Measurements from ENCODE around the gene MED15. TPM values are rescaled to one million over a fixed set of nuclear protein-coding genes. Genes with fewer than 3 reads are reported as not detected.

Gene MED15
- total and polyA plus RNA-seq, 2 of the 8 experiments (the other 6 are each of a cell fraction or from before 2014, with no cell fraction given) = 28.3 to 57.1 TPM

DNA sequence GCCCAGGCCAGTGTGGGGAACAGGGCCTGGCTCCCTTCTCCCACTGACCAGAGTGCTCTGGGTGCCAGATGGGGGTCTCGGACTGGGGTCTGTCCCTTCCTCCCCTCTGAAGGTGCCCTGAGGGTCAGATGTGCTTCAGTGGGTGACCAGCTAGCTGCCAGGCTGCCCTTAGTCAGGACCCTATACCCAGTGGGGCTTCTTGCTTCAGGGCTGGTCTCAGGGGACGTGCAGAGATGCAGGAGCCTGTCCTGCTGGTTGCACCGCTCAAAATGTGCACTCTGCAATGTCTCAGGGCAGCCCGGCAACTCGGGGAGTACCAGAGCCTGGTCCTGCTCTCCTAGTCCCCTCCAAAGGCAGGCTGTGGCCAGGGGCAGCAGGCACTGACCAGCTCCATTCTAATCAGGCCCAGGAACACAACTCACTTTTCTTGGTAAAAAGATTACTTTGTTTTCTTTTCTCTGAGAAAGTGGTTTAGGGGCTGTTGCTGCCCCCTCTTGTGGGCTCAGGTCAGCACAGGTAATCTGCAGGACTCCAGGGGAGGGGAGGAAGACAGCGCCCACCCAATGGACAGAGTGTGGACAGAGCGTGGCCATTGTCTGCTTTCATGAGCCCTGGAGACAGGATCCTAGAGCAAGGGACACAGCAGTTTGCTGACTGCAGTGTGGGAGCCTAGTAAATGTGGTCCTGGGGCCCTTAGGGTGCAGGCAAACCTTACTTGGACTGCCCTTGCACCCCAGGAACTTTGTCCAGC lies 80.9 kb downstream of the MED15 start (continued):
- TF ChIP-seq NANOG (IDR thresholded peaks at IDR 0.05; ENCODE audit: insufficient read depth, low read depth, low read length, poor library complexity, severe bottlenecking) = no peak
- TF ChIP-seq CHD2 (IDR thresholded peaks at IDR 0.05; ENCODE audit: low read length) = no peak
- peak in 1 of 2 experiments; percentile 19; a peak in 1 of 4 replicates for TF ChIP-seq RAD21 (IDR thresholded peaks at IDR 0.05 in 1 of 2, conservative IDR thresholded peaks at IDR 0.05 in 1 of 2; ENCODE audit: low read depth in 2 of 2, low read length in 2 of 2)
- TF ChIP-seq PHF8 (conservative IDR thresholded peaks at IDR 0.05; ENCODE audit: low read depth, low read length) = no peak
- no peak for TF ChIP-seq SAP30 (IDR thresholded peaks at IDR 0.05; ENCODE audit: insufficient read depth, insufficient replicate concordance, low read length)
- no peak for TF ChIP-seq BCL11A (IDR thresholded peaks at IDR 0.05; ENCODE audit: low read depth in 2 of 2, low read length in 2 of 2)
- no peak for TF ChIP-seq HDAC2 (IDR thresholded peaks at IDR 0.05; ENCODE audit: borderline replicate concordance in 1 of 2, low read depth in 2 of 2, low read length in 2 of 2)
- no peak for TF ChIP-seq TEAD4 (IDR thresholded peaks at IDR 0.05; ENCODE audit: low read depth, low read length)
- no peak for TF ChIP-seq NRF1 (IDR thresholded peaks at IDR 0.05; ENCODE audit: low read depth, low read length)
- TF ChIP-seq CHD1 (IDR thresholded peaks at IDR 0.05; ENCODE audit: low read depth, low read length) = no peak
- no peak for TF ChIP-seq EP300 (IDR thresholded peaks at IDR 0.05; ENCODE audit: borderline replicate concordance in 1 of 2, low read depth in 2 of 2, low read length in 2 of 2)
- peak; percentile 7; the same call in 1 of the 2 replicates for TF ChIP-seq POLR2AphosphoS5 (IDR thresholded peaks at IDR 0.05; ENCODE audit: low read depth, low read length)

All from H1 (cell line).